Heart left ventricle (tissue), 13 donors: ENCODE measurements around the gene SLC7A5.

ENCODE experiments used
- CTCF ChIP-seq, 12 donors: fragments of 200-600 bp; sonication (generic) in 4 of 12; IDR thresholded peaks; one replicate each; pipeline versions ENCODE4 v1.5.0 to v1.8.0; 2018 to 2022; ENCODE audit warnings: antibody characterized with exemption in 12 of 12, mild to moderate bottlenecking in 5 of 12
- POLR2A ChIP-seq, 2 donors: fragments of 450-650 bp; IDR thresholded peaks; one replicate each; pipeline ENCODE4 v1.6.1; 2017; ENCODE audit warnings: antibody characterized with exemption in 2 of 2, mild to moderate bottlenecking in 2 of 2, moderate library complexity in 2 of 2
- donor health status: ischemic (EF 13 %, LVEDD 7.1; RV severe dilation, severe dysfunction).
- donor health status: DM: no; HTN: yes; CAD: no.
- donor health status: DM: no; HTN: no; CAD: no.
- donor health status: ischemic (EF 25% LVEDD 6.9; RV normal size, moderate dysfunction).
- donor health status: ischemic (EF 25% LVEDD 5.7; RV mildly dilated, moderate dysfunction).
- donor health status: ischemic (EF 35%, LVEDD 5.7; RV mildly dilated, moderate dysfunction).
- donor health status: nonischemic (EF 11% LVEDD 7.7; RV severe dilation, severe dysfunction).
- donor health status: DM: yes; HTN: yes; CAD: no.
- donor health status: PGD.
- donor health status: ischemic (EF 29% LVEDD 5.4; RV normal size, mild dysfunction).
- donor health status: nonischemic (EF 23%, LVEDD 6.1; RV moderate dilation, normal function).

- TF ChIP-seq POLR2A (IDR thresholded peaks at IDR 0.05) = no peak
- TF ChIP-seq CTCF (IDR thresholded peaks at IDR 0.05) = no peak
Measured at GRCh38 chr16:87864331-87864989, 4.8 kb downstream of the SLC7A5 start.
